Mucosa of stomach (tissue), 1 donor: Measurements from ENCODE around the gene BIN1.

Experiments used
- H3K27me3 ChIP-seq: one replicate; pipeline ENCODE4 v1.7.0; 2013; ENCODE audit warnings: mild to moderate bottlenecking, low read length; ENCODE audit not compliant: control insufficient read depth, insufficient read depth
- H3K36me3 ChIP-seq: one replicate; pipeline ENCODE4 v1.7.0; 2013; ENCODE audit warnings: low read length; ENCODE audit not compliant: control insufficient read depth, insufficient read depth
- H3K4me1 ChIP-seq: one replicate; pipeline ENCODE4 v1.7.0; 2013; ENCODE audit warnings: mild to moderate bottlenecking, low read length; ENCODE audit not compliant: control insufficient read depth, insufficient read depth
- H3K4me3 ChIP-seq: one replicate; pipeline ENCODE4 v1.7.0; 2013; ENCODE audit warnings: low read length
- H3K9ac ChIP-seq: one replicate; pipeline ENCODE4 v1.7.0; 2013; ENCODE audit warnings: mild to moderate bottlenecking, low read length, moderate library complexity
- H3K9me3 ChIP-seq: one replicate; pipeline ENCODE4 v1.7.0; 2013; ENCODE audit warnings: mild to moderate bottlenecking, low read length, moderate library complexity; ENCODE audit not compliant: control insufficient read depth
- donor health status: Pancreatic carcinoma.

Gene BIN1

DNA sequence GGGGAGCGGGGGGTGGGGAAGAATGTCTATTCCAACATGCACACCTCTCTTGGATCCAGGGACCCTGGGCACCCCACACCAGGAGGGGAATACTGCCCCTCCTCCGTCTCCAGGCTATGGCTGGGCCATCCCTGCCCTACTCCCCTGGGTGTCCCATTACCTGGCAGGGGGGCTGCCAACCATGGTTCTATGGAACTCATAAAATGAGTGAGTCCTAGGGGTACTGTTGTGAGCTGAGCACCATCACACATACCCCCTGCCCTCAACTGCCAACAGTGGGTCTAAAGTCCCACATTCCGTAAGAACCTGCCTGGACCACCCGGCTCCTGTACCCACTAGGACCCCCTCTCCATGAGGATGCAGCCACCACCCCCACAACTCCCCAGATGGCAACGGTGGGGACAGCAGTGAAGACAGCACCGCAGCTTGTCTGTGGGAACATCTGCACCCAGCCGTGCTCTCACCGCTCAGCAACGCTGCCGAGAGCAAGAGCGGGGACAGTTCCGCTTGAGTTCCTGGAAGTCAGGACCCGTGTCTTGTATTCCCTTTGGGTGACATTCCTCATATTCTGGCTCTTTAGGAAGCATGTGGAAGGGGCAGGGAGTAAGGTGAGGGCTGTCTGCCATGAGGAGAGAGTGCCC is 41.5 kb downstream of the BIN1 start:
- Histone ChIP-seq H3K4me1 (peaks cover 33% of the 10 kb centered on the region), H3K9ac (peak overlapping the region; percentile 5), H3K4me3 (no peak overlapping the region), H3K9me3 (no peaks in the 10 kb centered on the region), H3K27me3 (no peaks in the 10 kb centered on the region), H3K36me3 (no peaks in the 10 kb centered on the region)

DNA sequence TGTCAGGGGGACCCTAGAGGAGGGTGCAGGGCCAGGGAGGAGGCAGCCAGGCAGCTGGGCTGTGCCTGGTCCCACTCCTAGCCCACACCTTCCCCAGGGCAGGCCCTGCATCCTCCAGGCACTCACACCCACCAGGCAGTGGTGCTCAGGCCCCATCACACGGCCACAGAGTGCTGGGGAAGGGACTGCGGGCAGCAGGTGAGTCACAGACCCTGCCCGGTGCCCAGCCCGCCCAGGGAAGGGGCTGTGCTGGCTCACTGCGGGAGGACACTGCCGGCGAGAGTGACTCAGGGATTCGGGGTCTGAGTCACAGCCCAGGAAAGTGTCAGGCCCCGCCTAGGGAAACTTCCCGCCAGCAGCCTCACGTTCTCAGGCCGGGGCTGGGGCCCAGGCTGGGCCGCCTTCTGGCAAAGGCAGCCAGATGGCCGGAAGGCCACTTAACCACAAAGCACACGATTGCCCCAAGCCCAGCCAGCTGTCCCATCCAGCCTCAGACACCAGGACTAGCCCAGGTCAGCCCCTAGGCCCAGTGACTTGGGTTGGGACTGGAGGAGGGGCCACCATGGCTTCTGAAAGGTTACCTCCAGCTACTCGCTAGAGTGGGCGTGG is 42.2 kb downstream of the BIN1 start:
- no peaks in the 10 kb centered on the region for H3K36me3 ChIP-seq
- peak overlapping the region; percentile 44 for H3K9ac ChIP-seq
- H3K4me3 ChIP-seq, result no peak overlapping the region
- H3K9me3 ChIP-seq, result no peaks in the 10 kb centered on the region
- H3K27me3 ChIP-seq, result no peaks in the 10 kb centered on the region
- peaks cover 33% of the 10 kb centered on the region for H3K4me1 ChIP-seq

DNA sequence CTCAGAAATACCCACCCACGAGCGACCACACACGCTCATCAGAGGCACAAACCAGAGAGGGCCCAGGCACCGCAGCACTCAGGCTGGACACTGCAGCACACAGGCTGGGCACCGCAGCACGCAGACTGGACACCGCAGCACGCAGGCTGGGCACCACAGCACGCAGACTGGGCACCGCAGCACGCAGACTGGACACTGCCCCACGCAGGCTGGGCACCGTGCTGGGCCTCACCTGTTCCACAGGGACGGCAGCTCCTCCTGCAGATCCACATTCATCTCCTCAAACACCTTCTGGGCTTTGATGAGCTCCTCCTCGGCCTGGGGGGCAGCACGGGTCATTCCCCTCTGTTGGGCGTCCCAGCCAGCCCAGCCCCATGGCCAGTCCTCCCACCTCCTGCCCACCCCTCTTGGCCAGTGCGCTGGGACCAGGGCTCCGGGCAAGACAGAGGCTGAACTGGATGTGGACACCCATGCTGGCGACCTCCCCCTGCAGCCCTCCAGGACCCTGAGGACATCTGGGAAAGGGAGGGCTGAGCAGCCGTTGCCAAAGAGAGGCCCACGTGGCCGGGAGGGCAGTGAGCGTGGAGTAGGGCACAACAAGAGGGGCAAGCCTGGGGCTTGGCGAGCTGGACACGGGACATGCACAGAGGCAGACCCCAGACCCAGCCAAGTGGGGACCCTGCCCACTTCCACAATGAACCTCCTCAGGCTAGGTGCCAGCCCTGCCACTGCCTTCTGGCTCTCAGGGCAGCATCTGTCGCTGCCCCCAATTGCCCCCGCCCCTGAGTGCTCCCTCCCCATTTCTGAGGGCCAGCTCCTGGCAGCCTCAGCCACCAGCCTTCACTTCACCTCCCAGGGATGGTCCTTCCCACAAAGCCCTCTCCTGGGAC is 43.0 kb downstream of the BIN1 start:
- Histone ChIP-seq H3K9ac (peak overlapping the region; percentile 44), H3K9me3 (no peaks in the 10 kb centered on the region), H3K4me3 (no peak overlapping the region), H3K27me3 (no peaks in the 10 kb centered on the region), H3K4me1 (peaks cover 33% of the 10 kb centered on the region), H3K36me3 (no peaks in the 10 kb centered on the region)

DNA sequence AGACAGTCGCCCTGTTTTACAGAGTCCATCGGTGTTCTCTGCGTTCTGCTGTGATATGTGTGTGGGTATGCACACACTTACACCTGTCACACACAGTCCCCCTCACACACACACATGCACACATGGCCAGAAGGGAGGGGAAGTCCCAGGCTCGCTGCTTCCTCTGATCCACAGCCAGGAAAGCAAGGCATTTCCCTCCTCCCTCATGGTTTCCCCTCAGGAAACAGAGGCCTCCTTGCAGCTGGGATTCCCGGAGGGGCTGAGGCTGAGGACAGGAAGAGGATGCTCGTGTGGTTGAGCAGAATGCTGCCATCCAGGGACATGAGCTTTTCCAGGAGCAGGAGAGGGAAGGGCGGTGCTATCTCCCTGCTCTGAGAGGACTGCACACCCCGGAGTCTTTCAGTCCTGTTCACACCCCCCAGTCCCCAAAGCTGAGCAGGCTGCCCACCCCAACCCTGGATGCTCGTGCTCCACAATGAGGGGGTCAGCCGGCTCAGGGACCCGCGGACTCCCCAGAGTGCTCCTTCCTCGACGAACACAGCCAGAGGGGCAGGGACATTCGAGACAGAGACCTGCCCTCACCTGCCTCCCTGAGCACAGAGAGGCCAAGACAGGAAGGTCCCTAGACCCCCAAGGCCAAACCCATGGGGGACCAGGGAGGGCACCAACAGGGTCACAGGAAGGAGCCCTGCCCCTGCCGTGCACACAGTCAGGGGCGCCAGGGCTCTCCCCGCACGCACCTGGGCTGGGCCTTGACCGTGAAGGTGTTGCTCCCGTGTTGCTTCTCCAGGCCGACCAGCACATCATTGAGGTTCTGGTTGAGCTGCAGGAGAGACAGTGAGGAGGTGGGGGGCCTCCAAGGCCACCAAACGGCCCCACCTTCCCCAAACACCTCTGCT is 45.3 kb downstream of the BIN1 start:
- Histone ChIP-seq H3K9ac (no peak overlapping the region), H3K4me3 (no peak overlapping the region), H3K4me1 (peaks cover 20% of the 10 kb centered on the region), H3K27me3 (no peaks in the 10 kb centered on the region), H3K9me3 (no peaks in the 10 kb centered on the region), H3K36me3 (no peaks in the 10 kb centered on the region)

DNA sequence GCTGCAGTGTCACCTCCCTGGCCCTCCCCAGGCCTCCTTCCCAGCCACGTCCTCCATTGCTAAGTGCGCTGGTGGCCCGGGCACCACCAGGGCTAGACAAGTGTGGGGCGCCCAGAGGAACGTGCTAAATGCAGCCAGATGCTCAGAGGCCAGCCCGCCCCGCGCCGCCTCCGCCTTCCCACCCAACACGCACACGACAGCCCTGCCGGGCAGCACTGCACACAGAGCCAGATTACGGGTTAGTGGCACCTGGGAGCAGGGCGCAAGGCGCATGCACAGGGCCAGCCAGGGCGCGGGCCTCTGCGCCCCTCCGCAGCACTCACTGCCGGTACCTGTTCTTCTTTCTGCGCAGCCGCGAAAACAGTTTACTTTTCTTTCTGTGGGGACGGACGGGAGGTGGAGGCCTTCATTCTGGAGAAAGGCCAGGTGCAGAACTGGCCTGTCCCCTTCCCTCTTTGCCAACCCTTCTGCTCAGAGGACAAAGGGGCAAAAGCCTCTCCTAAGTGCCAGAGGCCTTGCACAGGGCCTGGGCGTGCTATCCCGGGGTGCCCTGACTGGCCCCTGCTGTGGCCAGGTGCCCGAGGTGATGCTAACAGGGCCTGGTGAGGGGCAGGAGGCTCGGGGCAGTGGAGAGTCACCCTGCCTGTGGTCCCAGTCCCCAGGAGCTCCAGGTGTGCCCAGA is 46.5 kb downstream of the BIN1 start:
- Histone ChIP-seq H3K4me3 (no peak overlapping the region), H3K36me3 (no peaks in the 10 kb centered on the region), H3K27me3 (no peaks in the 10 kb centered on the region), H3K4me1 (peaks cover 14% of the 10 kb centered on the region), H3K9me3 (no peaks in the 10 kb centered on the region), H3K9ac (no peak overlapping the region)

DNA sequence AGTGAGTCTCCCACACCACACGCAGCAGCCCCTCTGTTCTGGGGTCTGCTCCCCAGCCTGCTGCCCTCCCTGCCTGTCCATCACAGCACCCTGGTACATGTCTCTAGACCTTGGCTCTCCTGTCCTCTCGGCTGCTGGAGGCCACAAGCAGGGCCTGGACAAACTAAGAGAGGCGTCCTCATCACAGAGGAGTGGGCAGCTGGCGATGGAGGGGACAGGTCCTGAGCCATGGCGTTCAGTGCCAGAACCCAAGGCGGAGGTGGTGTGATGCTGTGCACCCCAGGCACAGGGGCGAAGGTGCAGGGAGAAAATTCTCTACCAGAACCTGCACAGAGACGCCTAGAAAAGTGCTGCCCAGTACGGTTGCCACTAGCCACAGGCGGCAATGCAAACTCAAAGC is 47.4 kb downstream of the BIN1 start:
- Histone ChIP-seq H3K9ac (no peak overlapping the region), H3K9me3 (no peaks in the 10 kb centered on the region), H3K27me3 (no peaks in the 10 kb centered on the region), H3K4me3 (no peak overlapping the region), H3K4me1 (peaks cover 11% of the 10 kb centered on the region), H3K36me3 (no peaks in the 10 kb centered on the region)

DNA sequence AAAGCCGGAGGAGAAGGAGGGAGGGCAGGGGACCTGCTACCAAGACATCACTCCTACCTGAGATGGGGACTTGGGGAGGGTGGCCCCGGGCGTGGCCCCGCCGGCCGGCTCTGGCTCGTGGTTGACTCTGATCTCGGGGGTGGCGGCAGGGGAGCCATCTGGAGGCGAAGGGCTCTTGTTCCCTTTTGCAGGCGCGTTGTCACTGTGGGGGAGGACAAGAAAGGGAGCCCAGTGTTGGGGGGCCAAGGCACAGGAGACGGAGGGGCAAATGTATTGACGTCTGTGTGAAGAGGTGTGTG is 48.1 kb downstream of the BIN1 start:
- H3K27me3 ChIP-seq, result no peaks in the 10 kb centered on the region
- no peaks in the 10 kb centered on the region for H3K9me3 ChIP-seq
- no peak overlapping the region for H3K4me3 ChIP-seq
- no peak overlapping the region for H3K9ac ChIP-seq
- peaks cover 12% of the 10 kb centered on the region for H3K4me1 ChIP-seq
- no peaks in the 10 kb centered on the region for H3K36me3 ChIP-seq

DNA sequence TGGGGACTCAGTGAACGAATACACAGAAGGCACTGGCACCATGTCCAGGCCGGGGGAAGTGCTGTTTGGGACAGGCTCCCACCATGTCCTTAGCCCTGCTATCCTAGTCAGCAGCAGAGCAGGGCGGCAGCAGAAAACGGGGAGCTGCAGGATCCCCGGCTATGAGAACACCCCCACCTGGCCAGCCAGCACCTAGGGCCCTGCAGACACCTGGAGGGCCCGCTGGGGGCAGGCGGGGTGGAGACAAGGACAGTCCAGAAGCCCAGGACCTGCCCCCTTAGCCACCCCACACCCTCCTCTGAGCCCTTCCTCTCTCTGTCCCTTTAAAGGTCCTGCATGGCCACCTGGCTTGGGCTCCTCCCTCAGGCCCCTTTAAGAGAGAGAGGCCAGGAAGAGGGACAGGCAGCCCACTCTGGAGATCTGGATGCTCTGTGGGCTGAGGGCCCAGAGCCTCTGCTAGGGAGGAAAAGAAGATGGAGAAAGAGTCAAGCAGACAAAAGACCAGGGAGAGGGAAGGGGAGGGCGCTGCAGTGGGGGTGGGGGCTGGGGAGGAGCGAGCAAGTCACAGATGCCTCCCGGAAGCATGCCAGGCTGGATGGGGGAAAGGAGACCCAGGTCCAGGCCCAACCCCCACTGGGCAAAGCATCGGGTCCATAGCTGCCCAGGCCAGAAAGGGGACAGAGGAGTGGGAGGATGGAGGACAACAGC is 48.6 kb downstream of the BIN1 start:
- H3K4me3 ChIP-seq, result no peak overlapping the region
- H3K36me3 ChIP-seq, result no peaks in the 10 kb centered on the region
- peaks cover 17% of the 10 kb centered on the region for H3K4me1 ChIP-seq
- no peaks in the 10 kb centered on the region for H3K9me3 ChIP-seq
- H3K27me3 ChIP-seq, result no peaks in the 10 kb centered on the region
- no peak overlapping the region for H3K9ac ChIP-seq

DNA sequence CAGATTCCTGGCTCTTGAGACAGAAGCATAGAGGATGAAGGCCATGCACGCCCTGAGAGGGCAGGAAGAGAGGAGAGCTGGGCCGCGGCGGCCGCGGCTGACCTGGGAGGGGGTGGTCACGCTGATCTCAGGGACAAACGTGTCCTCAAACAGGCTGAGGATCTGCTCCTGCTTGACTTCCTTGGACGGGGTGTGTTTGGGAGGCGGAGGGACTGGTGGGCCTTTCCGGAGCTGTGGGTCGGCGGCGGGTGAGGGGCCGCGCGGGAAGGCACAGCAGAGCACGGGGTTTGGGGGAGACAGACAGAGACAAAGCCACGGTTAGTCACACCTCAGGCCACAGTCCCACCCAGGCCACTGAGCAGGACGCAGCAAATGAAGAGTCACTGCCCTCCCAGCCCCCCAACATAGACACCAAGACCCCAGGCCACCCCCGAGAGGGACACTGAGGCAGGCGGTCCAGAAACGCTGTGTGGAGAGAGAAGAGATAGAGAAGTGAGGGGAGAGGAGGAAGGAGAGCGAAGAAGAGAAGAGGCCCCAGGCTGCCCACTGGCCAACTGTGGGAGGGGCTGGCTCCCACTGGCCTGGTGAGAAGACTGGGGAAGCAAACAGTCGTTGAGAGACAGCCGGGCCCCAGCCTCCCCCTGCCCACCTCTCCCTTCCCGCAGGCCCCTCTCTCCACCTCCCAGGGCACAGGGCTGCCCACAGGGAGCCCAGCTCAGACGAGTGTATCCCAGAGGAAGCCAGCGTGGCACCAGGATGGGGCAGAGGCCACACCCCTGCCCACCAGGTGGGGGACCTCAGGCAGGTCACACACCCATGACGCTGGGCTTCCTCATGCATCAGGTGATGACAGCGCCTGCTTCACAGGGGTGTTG is 49.3 kb downstream of the BIN1 start:
- H3K4me1 ChIP-seq, result peaks cover 19% of the 10 kb centered on the region
- no peaks in the 10 kb centered on the region for H3K36me3 ChIP-seq
- H3K9ac ChIP-seq, result no peak overlapping the region
- no peaks in the 10 kb centered on the region for H3K9me3 ChIP-seq
- no peak overlapping the region for H3K4me3 ChIP-seq
- H3K27me3 ChIP-seq, result no peaks in the 10 kb centered on the region

DNA sequence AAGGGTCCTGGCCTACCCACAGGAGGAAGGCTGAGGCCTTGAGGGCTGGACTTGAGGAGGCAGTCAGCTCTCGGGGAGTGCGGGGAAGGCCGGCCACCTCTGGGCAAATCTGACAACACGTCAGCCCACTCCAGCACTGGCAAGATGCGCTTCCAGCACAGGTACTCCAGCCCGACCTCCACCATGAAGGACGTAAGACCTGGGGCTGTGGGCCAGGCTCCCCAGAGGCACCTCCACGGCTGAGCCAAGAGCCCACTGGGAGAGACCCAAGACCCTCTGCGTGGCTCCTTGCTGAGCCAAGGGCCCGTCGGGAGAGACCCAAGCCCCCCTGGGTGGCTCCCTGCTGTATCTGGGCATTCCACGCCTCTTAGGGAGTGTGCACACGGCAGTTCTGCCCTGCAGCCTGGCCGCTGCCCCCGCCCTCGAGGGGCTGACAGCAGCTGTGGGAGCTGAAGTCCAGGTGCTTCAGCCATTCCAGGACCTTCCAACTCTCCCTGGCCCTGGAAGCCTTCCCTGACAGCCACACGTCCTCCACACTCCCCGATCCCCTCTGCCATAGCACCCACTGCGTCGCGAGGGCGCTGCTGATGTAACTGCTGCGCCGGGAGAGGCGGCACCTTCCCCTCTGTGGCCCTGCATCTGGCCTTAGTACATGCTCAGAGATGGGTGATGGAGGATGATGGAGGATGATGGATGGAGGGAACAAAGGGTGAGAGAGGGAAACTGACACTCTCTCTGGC is 50.2 kb downstream of the BIN1 start:
- no peaks in the 10 kb centered on the region for H3K36me3 ChIP-seq
- H3K27me3 ChIP-seq, result no peaks in the 10 kb centered on the region
- no peak overlapping the region for H3K4me3 ChIP-seq
- H3K9ac ChIP-seq, result no peak overlapping the region
- peaks cover 19% of the 10 kb centered on the region for H3K4me1 ChIP-seq
- H3K9me3 ChIP-seq, result no peaks in the 10 kb centered on the region
